Activated CD4-positive, alpha-beta T cell treated with anti-CD3 and anti-CD28 coated beads for 48 hours (primary cell): ENCODE data around the gene TLE5.
A peak's percentile ranks its signal among the peaks of the same experiment; 100 is the strongest.
"Not testable (repeated sequence)": the region's sequence is repeated elsewhere in the genome, so short reads cannot be mapped to it uniquely, and the experiment has no call there.

ENCODE experiments used
- DNase-seq: peaks from one replicate; pipeline ENCODE4 v3.0.0-alpha.2; 2020

The TLE5 gene

DNA sequence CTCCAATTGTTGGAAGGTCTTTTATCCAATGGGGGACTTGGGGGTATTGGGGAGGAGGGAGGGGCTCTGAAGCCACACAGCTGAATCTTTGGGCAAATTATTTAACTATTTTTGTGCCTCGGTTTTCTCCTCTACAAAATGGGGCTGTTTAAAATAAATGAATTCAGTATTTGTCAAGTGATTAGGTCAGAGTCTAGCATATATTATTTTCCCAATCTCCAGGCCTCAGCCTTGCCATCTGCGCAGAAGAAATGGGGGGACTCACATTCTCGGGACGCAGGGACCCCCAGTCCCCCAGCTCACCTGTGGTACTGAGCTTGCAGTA lies 1.5 kb downstream of the TLE5 start:
- no peak for DNase-seq

GRCh38 chr19:3059653-3060052 lies 2.6 kb downstream of the TLE5 start:
- DNase-seq: no peak

DNA sequence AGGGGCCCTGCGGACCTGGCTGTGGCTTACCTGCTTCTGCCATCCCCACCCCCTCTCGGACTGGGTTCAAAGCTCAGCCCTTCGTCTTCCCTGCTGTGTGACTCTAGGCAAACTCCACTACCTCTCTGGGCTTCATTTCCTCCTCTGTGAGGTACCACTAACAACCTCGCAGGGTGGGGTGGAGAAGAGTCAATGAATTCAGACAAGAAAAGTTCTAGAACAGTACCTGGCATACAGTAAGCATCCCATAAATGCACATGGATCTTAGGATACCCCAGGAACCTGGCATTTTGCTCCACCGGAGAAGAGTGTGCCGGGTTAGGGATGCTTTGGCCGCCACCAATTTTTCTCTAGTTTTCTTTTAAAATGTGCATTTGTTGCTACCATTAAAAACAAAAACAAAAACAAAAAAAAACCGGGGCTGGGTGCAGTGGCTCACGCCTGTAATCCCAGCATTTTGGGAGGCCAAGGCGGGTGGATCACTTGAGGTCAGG lies 3.4 kb downstream of the TLE5 start:
- no peak for DNase-seq

GRCh38 chr19:3058009-3058820 lies 4.1 kb downstream of the TLE5 start:
- no peak for DNase-seq

GRCh38 chr19:3057275-3057714 lies 5.0 kb downstream of the TLE5 start:
- no peak for DNase-seq

DNA sequence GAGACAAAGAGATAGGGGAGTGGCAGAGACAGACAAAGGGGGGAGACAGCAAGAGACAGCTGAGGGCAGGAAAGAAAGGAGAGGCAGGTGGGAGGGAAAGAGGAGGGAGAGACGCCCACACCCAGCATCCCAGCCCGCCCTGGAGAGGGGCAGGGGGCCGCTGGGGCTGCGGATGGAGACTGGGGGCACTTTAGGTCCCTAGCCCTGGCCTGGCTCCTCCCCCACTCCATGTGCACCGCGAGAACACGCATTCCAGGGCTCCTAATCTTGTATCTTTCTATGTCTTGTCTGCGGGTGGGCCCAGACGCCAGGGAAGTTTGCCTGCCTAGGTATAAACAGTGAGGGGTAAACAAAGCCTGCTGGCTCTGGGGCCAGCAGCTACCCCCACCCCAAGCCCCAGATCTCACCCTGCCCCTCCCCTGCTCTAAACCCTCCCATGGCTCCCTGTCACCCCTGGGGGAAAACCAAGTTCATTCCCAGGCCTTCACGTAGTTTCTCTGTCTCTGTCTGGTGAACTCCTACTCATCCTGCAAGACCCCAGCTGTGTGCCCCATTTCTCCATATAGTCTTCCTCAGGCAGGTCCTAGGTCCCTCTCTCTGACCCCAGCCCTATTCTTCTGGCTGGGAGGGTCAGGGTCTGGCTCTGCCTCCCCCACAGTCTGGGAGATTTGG lies 5.7 kb downstream of the TLE5 start:
- no peak for DNase-seq

DNA sequence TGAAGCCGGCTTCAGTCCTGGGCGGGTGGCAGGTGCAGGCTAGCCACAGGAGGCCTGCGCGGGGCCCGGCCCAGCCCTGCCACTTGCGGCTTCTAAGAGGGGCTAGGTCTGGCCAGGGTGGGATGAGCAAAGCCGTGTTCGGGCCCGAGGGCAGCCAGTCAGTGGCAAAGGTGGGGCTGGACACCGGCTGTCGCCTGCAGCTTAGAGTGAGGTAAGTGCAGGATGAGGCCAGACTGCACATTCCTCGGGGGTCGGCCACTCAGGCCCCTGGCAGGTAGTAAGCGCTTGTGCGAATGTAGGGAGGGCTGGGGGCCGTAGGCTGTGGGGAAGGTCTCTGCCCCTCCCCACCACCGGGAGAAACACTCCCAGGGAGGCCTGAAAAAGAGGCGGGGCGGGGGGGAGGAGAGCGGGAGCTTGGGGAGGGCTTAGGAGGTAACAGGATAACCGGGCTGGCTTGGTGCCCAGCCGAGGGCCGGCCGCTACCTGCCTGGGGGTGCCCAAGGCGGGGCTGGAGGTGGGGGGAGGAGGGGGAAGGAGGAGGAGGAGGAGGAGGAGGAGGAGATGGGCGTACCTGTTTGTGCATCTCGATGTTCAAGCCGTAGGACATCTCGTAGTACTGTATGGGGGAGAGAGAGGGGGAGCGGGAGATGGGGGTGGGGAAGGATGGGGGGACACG lies 6.4 kb downstream of the TLE5 start:
- no peak for DNase-seq

DNA sequence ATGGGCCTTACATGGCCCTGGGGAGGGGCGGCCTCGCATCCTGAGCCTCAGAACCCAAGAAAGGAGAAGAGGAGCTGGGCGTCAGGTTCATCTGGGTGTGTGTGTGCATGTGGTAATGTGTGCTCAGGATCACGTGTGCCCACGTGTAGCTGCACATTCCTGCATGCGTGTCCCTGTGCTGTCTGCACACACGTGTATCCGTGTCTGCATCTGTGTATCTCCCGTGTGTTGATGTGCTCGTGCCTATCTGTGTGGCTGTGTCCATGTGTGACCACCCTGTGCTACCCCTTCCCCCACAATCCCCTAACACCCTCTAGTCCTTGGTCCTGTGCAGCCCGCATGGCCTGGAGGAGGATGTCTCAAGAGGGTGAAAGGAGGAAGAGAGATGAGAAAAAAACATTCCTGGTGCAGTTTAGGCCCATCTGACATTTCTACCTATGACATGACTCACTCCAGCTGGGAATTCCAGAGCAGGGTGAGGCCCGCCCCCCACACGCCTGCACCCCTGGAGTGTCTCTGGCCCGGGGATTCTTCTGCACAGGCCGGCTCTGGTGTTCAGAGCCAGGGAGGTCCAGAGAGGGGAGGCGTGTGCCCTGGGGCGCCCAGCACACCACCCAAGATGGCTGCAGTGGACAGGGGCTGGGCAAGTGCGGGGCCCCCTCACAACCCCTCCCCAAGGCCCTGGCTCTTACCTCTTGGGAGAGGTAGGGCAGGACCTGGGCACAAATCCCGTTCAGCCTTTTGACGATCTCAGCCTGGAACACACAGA lies 7.1 kb downstream of the TLE5 start:
- no peak for DNase-seq

- DNase-seq: no peak
Observed at GRCh38 chr19:3054265-3054971, 7.9 kb downstream of the TLE5 start.

GRCh38 chr19:3053780-3054179 lies 8.5 kb downstream of the TLE5 start:
- DNase-seq: no peak

- DNase-seq: no peak
Observed at GRCh38 chr19:3053218-3053621, 9.1 kb downstream of the TLE5 start.

DNA sequence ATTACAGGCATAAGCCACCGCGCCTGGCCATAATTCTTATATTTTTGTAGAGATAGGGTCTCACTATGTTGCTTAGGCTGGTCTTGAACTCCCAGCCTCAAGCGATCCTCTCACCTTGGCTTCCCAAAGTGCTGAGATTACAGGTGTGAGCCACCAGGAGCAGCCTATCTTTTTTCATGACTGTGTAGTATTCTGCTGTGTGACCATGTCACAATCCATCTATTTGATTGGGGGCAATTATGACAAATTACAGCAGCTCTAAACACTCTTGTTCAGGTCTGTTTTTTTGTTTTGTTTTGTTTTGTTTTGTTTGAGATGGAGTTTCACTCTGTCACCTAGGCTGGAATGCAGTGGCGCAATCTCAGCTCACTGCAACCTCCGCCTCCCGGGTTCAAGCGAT lies 12.3 kb downstream of the TLE5 start:
- not testable (repeated sequence) for DNase-seq

- DNase-seq: no peak
Observed at GRCh38 chr19:3049089-3049488, 13.2 kb downstream of the TLE5 start.

- DNase-seq: no peak
Observed at GRCh38 chr19:3048190-3048533, 14.1 kb downstream of the TLE5 start.

DNA sequence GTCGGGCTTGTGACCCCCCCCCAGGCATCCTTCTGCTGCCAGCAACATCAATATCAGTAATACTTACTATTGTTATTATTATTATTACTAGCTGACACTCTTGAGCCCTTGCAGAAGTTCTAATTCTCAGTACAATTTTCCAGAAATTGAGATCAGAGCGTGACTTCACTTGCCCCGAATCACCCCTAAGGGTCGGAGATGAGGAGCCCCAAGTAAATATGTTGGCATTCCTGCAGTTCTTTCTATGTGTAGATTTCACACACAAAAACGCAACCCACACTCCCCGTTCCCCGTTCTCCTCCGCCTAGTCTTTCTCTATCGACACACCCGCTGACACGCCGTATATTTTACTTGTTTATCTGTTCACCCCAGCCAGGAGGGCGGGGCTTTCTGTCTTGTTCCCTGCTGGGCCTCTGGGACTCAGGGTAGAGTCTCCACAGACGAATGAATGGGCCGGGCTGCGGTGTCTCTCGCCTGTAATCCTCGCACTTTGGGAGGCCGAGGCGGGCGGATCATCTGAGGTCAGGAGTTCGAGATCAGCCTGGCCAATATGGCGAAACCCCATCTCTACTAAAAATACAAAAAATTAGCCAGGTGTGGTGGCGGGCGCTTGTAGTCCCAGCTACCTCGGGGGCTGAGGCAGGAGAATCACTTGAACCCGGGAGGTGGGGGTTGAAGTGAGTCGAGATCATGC lies 14.7 kb downstream of the TLE5 start:
- DNase-seq: peak; percentile 80

DNA sequence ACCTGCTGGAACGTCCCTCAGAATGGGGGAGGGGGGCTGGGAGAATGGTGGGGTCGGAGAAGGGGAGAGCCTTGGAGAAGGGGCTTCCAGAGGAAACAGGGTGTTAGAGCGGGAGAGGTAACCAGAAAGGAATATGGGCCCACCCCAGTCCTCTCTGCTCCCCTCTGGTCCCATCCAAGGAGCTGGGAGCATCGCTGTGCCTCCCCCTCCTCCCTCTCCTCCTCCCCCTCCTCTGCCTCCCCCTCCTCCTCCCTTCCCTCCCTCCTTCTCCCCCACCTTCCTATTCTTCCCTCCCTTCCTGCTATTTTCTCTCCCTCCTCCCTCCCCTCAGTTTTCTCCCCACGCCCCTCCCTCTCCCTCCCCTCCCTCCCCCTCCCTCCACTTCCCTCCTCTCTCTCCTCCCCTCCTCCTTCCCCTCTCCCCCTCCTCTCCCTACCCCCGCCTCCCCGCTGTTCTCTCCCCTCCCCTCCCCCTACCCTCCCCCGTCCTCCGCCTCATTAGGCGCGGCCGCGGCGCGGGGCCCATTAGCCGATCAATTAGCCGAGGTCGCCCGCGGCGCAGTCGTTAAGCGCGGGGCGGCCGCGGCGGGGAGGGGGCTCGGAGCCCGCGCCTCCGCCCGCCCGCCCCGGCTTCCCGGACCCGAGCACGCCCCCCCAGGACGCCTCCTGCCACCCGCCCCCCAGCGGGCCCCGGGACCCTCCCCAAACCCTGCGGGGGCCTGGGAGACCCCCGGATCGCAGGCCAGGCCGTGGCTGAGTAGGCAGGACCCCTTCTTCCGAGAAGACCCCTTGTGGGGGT lies 15.4 kb downstream of the TLE5 start:
- DNase-seq: no peak

GRCh38 chr19:3045885-3046697 lies 16.2 kb downstream of the TLE5 start:
- no peak for DNase-seq

DNA sequence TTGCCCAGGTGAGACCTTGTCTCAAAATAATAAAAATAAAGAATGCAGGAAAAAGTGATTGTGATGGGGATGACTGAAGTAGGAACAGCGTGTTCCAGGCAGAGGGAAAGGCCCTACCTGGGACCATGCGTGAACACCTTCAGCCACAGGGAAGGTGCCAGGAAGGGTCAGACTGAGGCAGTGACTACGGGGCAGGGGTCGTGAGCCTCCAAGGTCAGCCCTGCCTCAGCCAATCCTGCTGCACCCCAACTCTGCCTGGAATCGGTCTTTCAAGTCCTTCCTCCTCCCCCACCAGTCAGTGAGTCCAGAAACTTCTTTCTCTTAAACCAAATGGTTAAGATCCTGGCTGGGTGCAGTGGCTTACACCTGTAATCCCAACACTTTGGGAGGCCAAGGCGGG lies 17.1 kb downstream of the TLE5 start:
- no peak for DNase-seq

GRCh38 chr19:3042621-3043267 lies 19.6 kb downstream of the TLE5 start:
- no peak for DNase-seq
